Measurements from ENCODE around the gene HYLS1. TPM values are rescaled to one million over a fixed set of nuclear protein-coding genes. Genes with fewer than 3 reads are reported as not detected.

The HYLS1 gene
- total and polyA plus RNA-seq, 10 donors, result 3.0 to 7.7 (median 4.3) TPM

GRCh38 chr11:125945011-125945796 is 57.7 kb downstream of the HYLS1 start:
- TF ChIP-seq POLR2A (IDR thresholded peaks at IDR 0.05) (no peak), POLR2AphosphoS5 (IDR thresholded peaks at IDR 0.05) (no peak)
- TF ChIP-seq, protein P1, sequence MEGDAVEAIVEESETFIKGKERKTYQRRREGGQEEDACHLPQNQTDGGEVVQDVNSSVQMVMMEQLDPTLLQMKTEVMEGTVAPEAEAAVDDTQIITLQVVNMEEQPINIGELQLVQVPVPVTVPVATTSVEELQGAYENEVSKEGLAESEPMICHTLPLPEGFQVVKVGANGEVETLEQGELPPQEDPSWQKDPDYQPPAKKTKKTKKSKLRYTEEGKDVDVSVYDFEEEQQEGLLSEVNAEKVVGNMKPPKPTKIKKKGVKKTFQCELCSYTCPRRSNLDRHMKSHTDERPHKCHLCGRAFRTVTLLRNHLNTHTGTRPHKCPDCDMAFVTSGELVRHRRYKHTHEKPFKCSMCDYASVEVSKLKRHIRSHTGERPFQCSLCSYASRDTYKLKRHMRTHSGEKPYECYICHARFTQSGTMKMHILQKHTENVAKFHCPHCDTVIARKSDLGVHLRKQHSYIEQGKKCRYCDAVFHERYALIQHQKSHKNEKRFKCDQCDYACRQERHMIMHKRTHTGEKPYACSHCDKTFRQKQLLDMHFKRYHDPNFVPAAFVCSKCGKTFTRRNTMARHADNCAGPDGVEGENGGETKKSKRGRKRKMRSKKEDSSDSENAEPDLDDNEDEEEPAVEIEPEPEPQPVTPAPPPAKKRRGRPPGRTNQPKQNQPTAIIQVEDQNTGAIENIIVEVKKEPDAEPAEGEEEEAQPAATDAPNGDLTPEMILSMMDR (IDR thresholded peaks at IDR 0.05 in 8 of 11, conservative IDR thresholded peaks at IDR 0.05 in 3 of 11), result no peak
- H3K4me3 ChIP-seq, result no peak overlapping the region
- no peak overlapping the region for H3K27ac ChIP-seq
- no peaks in the 10 kb centered on the region for H3K4me1 ChIP-seq
- peaks cover 0 to 15% (median 0%) of the 10 kb centered on the region in 7 donors for H3K27me3 ChIP-seq (replicated peaks in 1 of 7)
- no peaks in the 10 kb centered on the region for H3K9me3 ChIP-seq
- H3K36me3 ChIP-seq, result no peaks in the 10 kb centered on the region
- no peak for DNase-seq
- 62 to 77% (median 69%) methylated on average over 13 to 15 of the region's 15 CpGs for WGBS, 5 donors
- intact Hi-C loops (cut with DNase I; ENCODE audit: low total_unique reads), result no loop called here

DNA sequence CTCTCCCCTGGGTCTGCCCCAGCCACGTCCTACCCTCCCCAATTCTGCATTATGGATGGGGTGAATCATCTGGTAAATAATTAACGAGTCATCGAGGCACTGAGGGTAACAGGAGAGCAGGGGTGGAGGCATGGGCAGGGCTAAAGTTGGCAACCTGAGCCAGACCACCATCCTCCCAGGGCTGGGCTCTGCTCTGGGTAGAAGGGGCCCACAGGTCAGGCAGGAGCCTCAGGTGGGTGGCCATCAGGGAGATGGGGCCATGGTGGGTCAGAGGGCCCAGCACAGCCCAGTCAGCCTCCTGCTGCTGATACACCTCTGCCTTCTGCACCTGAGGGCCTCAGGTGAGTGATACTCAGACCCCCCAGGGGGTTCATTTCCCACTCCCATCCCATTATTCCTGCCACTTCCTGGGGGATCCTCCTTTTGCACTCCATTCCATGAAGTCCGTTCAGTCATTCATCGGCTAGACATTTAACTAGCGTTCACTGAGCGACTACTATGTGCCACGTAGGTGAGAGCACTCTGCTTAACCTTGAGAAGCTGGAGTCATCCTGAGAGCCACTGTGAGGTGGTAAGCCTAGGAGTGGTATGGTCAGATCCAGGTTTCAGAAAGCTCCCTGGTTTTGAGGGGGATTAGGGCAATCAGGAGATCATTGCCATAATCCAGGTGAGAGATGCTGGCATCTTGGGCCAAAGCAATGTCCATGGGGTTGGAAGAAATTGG is 58.5 kb downstream of the HYLS1 start, which contains the start of gene VSIG10L2:
TSS of gene VSIG10L2 (plus strand) at position 248 of the 724 bp plus-strand sequence. CDS start at position 260, 12 bp downstream.
- Histone ChIP-seq H3K4me1 (no peaks in the 10 kb centered on the region), H3K9me3 (no peaks in the 10 kb centered on the region), H3K27me3 (replicated peaks in 1 of 7) (peaks cover 0 to 21% (median 0%) of the 10 kb centered on the region in 7 donors), H3K36me3 (no peaks in the 10 kb centered on the region), H3K4me3 (no peak within 1 kb of the TSS), H3K27ac (no peak within 1 kb of the TSS)
- 82 to 87% (median 85%) methylated on average over 8 of the region's 8 CpGs for WGBS, 5 donors
- TF ChIP-seq POLR2A (IDR thresholded peaks at IDR 0.05) (no peak), POLR2AphosphoS5 (IDR thresholded peaks at IDR 0.05) (no peak)
- TF ChIP-seq, protein P1 (IDR thresholded peaks at IDR 0.05 in 8 of 11, conservative IDR thresholded peaks at IDR 0.05 in 3 of 11), result no peak
- intact Hi-C loops (cut with DNase I; ENCODE audit: low total_unique reads), result no loop called here
- DNase-seq, result no peak

GRCh38 chr11:125946712-125947418 is 59.4 kb downstream of the HYLS1 start:
- DNase-seq, result no peak
- H3K4me1 ChIP-seq, result no peaks in the 10 kb centered on the region
- H3K4me3 ChIP-seq, result no peak overlapping the region
- peaks cover 0 to 20% (median 0%) of the 10 kb centered on the region in 7 donors for H3K27me3 ChIP-seq (replicated peaks in 1 of 7)
- H3K9me3 ChIP-seq, result no peaks in the 10 kb centered on the region
- intact Hi-C loops (cut with DNase I; ENCODE audit: low total_unique reads), result no loop called here
- H3K36me3 ChIP-seq, result no peaks in the 10 kb centered on the region
- H3K27ac ChIP-seq, result no peak overlapping the region
- TF ChIP-seq, protein P1 (IDR thresholded peaks at IDR 0.05 in 8 of 11, conservative IDR thresholded peaks at IDR 0.05 in 3 of 11), result no peak
- TF ChIP-seq POLR2A (IDR thresholded peaks at IDR 0.05), result no peak
- TF ChIP-seq POLR2AphosphoS5 (IDR thresholded peaks at IDR 0.05), result no peak
- WGBS, 5 donors, result 86 to 91% (median 91%) methylated on average over 14 of the region's 14 CpGs

Measured in spleen (tissue), 11 donors.